Right lobe of liver (tissue), 4 donors: ENCODE results near the gene CIBAR2.

ENCODE experiments used
- CTCF ChIP-seq, 4 donors: fragments of 200-600 bp in 3 of 4; fragments of 450-650 bp in 1 of 4; IDR thresholded peaks; one replicate each; pipeline versions ENCODE4 v1.5.1 to v1.8.0; 2016 to 2022; ENCODE audit warnings: antibody characterized with exemption in 4 of 4, mild to moderate bottlenecking in 2 of 4
- POLR2A ChIP-seq: fragments of 450-650 bp; IDR thresholded peaks from one replicate; pipeline ENCODE4 v1.6.1; 2017; ENCODE audit warnings: antibody characterized with exemption, mild to moderate bottlenecking
- donor health status: DM: no; HTN: no; CAD: no.
- donor health status: DM: no; HTN: no; CAD: no.
- donor health status: DM: no; HTN: yes; CAD: no.

DNA sequence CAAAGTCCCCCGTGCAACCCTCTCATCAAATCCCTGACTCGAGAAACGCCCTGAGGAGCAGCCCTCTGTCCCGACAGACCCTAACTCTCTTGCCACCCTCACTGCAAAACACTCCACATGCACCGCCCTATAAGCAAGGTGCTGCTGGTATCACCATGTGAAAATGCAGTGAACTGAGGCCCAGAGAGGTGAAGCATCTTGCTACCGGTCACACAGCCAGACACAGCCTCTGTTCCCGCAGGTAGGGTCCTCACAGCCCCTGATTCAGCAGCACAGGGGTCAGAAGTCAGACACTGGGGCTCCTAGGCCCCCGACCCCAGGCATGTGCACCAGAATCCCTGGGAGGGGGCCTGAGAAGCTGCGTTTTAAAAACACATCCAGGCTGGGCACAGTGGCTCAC lies 1.1 kb downstream of the CIBAR2 start:
- TF ChIP-seq CTCF (IDR thresholded peaks at IDR 0.05) (no peak), POLR2A (no peak)
